ENCODE measurements around the gene MISP. TPM values are rescaled to one million over a fixed set of nuclear protein-coding genes. Genes with fewer than 3 reads are reported as not detected.
A peak's percentile ranks its signal among the peaks of the same experiment; 100 is the strongest.

The MISP gene
- total and polyA plus RNA-seq, 9 of the 15 experiments (the other 6 are each of a cell fraction or from before 2014, with no cell fraction given), result 0.04 to 0.29 (median 0.05) TPM; not detected in 5

DNA sequence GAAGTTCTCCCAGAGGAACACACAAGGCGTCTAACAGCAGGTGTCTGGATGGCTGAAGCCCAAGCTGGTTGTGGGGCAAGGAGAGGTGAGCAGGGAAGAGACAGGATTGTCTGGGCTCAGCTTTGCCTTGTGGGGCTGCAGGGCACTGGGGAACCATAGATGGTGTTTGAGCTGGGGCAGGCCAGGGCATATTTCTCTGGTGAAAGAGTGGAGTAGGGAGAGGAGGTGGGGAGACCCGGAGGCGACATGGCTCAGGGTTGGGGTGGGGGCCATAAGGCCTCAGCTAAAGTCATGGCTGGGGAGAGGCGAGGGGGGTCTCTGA lies 47.6 kb upstream of the MISP start (continued):
- TF ChIP-seq ETS2 (tag; IDR thresholded peaks at IDR 0.05; ENCODE audit: borderline replicate concordance, poor library complexity, severe bottlenecking), result no peak
- TF ChIP-seq, protein P1, sequence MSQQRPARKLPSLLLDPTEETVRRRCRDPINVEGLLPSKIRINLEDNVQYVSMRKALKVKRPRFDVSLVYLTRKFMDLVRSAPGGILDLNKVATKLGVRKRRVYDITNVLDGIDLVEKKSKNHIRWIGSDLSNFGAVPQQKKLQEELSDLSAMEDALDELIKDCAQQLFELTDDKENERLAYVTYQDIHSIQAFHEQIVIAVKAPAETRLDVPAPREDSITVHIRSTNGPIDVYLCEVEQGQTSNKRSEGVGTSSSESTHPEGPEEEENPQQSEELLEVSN (IDR thresholded peaks at IDR 0.05; ENCODE audit: borderline replicate concordance in 1 of 2, extremely low read depth in 1 of 2, insufficient read depth in 1 of 2, insufficient read length in 1 of 2, low read depth in 1 of 2, low read length in 1 of 2, poor library complexity in 1 of 2, severe bottlenecking in 1 of 2), result no peak
- peak; percentile 85 for TF ChIP-seq HDGF (IDR thresholded peaks at IDR 0.05)
- TF ChIP-seq, protein P2, sequence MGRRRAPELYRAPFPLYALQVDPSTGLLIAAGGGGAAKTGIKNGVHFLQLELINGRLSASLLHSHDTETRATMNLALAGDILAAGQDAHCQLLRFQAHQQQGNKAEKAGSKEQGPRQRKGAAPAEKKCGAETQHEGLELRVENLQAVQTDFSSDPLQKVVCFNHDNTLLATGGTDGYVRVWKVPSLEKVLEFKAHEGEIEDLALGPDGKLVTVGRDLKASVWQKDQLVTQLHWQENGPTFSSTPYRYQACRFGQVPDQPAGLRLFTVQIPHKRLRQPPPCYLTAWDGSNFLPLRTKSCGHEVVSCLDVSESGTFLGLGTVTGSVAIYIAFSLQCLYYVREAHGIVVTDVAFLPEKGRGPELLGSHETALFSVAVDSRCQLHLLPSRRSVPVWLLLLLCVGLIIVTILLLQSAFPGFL (CRISPR knock-in tag; IDR thresholded peaks at IDR 0.05), result no peak
- no peak for TF ChIP-seq ZNF695 (CRISPR knock-in tag; IDR thresholded peaks at IDR 0.05)
- TF ChIP-seq, protein P3, sequence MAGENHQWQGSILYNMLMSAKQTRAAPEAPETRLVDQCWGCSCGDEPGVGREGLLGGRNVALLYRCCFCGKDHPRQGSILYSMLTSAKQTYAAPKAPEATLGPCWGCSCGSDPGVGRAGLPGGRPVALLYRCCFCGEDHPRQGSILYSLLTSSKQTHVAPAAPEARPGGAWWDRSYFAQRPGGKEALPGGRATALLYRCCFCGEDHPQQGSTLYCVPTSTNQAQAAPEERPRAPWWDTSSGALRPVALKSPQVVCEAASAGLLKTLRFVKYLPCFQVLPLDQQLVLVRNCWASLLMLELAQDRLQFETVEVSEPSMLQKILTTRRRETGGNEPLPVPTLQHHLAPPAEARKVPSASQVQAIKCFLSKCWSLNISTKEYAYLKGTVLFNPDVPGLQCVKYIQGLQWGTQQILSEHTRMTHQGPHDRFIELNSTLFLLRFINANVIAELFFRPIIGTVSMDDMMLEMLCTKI (IDR thresholded peaks at IDR 0.05; ENCODE audit: partially characterized antibody), result no peak
- no peak for TF ChIP-seq U2AF1 (optimal IDR thresholded peaks at IDR 0.05; ENCODE audit: low read depth, low read length)
- TF ChIP-seq, protein P4, sequence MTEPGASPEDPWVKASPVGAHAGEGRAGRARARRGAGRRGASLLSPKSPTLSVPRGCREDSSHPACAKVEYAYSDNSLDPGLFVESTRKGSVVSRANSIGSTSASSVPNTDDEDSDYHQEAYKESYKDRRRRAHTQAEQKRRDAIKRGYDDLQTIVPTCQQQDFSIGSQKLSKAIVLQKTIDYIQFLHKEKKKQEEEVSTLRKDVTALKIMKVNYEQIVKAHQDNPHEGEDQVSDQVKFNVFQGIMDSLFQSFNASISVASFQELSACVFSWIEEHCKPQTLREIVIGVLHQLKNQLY (CRISPR knock-in tag; conservative IDR thresholded peaks at IDR 0.05), result no peak
- TF ChIP-seq ZNF197 (CRISPR knock-in tag; IDR thresholded peaks at IDR 0.05; ENCODE audit: low read depth), result no peak
- TF ChIP-seq E2F3 (CRISPR knock-in tag; IDR thresholded peaks at IDR 0.05), result no peak
- TF ChIP-seq CBX3 (IDR thresholded peaks at IDR 0.05; ENCODE audit: borderline replicate concordance in 1 of 2, low read length in 2 of 2), result no peak
- no peak for TF ChIP-seq ZNF584 (CRISPR knock-in tag; IDR thresholded peaks at IDR 0.05; ENCODE audit: low read depth)
- no peak for TF ChIP-seq CSDE1 (IDR thresholded peaks at IDR 0.05)
- no peak for TF ChIP-seq ILK (tag; IDR thresholded peaks at IDR 0.05; ENCODE audit: borderline replicate concordance, low read depth)
- TF ChIP-seq, protein P5, sequence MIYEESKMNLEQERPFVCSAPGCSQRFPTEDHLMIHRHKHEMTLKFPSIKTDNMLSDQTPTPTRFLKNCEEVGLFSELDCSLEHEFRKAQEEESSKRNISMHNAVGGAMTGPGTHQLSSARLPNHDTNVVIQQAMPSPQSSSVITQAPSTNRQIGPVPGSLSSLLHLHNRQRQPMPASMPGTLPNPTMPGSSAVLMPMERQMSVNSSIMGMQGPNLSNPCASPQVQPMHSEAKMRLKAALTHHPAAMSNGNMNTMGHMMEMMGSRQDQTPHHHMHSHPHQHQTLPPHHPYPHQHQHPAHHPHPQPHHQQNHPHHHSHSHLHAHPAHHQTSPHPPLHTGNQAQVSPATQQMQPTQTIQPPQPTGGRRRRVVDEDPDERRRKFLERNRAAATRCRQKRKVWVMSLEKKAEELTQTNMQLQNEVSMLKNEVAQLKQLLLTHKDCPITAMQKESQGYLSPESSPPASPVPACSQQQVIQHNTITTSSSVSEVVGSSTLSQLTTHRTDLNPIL (CRISPR knock-in tag; IDR thresholded peaks at IDR 0.05), result no peak
- no peak for TF ChIP-seq MTF1 (CRISPR knock-in tag; IDR thresholded peaks at IDR 0.05; ENCODE audit: borderline replicate concordance)
- TF ChIP-seq SMARCA4 (IDR thresholded peaks at IDR 0.05), result no peak
- peak; percentile 70; the same call in 1 of the 2 replicates for TF ChIP-seq PTBP1 (IDR thresholded peaks at IDR 0.05; ENCODE audit: low read depth, low read length)
- TF ChIP-seq, protein P6, sequence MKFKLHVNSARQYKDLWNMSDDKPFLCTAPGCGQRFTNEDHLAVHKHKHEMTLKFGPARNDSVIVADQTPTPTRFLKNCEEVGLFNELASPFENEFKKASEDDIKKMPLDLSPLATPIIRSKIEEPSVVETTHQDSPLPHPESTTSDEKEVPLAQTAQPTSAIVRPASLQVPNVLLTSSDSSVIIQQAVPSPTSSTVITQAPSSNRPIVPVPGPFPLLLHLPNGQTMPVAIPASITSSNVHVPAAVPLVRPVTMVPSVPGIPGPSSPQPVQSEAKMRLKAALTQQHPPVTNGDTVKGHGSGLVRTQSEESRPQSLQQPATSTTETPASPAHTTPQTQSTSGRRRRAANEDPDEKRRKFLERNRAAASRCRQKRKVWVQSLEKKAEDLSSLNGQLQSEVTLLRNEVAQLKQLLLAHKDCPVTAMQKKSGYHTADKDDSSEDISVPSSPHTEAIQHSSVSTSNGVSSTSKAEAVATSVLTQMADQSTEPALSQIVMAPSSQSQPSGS (CRISPR knock-in tag; IDR thresholded peaks at IDR 0.05), result no peak
- TF ChIP-seq MYNN (IDR thresholded peaks at IDR 0.05), result no peak
- TF ChIP-seq MYNN (CRISPR knock-in tag; IDR thresholded peaks at IDR 0.05), result no peak
- TF ChIP-seq XRCC3 (IDR thresholded peaks at IDR 0.05), result no peak
- TF ChIP-seq SMARCA5 (IDR thresholded peaks at IDR 0.05), result peak; percentile 92
